Fibroblast of lung (primary cell): ENCODE measurements around the gene ATP6V0E2.

ENCODE experiments used
- CTCF ChIP-seq, 2 donors: IDR thresholded peaks in 1 of 2; conservative IDR thresholded peaks in 1 of 2; 1 replicate in 1 of 2; 2 replicates in 1 of 2; pipeline ENCODE4 v1.5.1; 2011 to 2012; ENCODE audit warnings: low read length in 2 of 2, control low read depth in 1 of 2, inconsistent platforms in 1 of 2, low read depth in 1 of 2, mild to moderate bottlenecking in 1 of 2
- EZH2 ChIP-seq: IDR thresholded peaks from 2 replicates; pipeline ENCODE4 v1.5.1; 2012; ENCODE audit warnings: low read length, control low read depth, mild to moderate bottlenecking; ENCODE audit errors: missing control alignments

- TF ChIP-seq CTCF (conservative IDR thresholded peaks at IDR 0.05 in 1 of 2, IDR thresholded peaks at IDR 0.05 in 1 of 2; ENCODE audit: low read depth in 1 of 2, low read length in 2 of 2) (no peak), EZH2 (no peak)
Measured at GRCh38 chr7:149832332-149833041, 41.3 kb upstream of the ATP6V0E2 start.
